BLaER1 (cell line): Measurements from ENCODE around the gene DNAJB4.
"Not testable (repeated sequence)": the region's sequence is repeated elsewhere in the genome, so short reads cannot be mapped to it uniquely, and the experiment has no call there.

ENCODE experiments used
- H3K27ac ChIP-seq: shearing (Covaris generic); formaldehyde crosslinking; 2 replicates; pipeline ENCODE4 v1.8.1; 2022
- H3K27me3 ChIP-seq: shearing (Covaris generic); formaldehyde crosslinking; 2 replicates; pipeline ENCODE4 v1.8.1; 2022
- H3K36me3 ChIP-seq: shearing (Covaris generic); formaldehyde crosslinking; 2 replicates; pipeline ENCODE4 v1.8.1; 2022
- H3K4me1 ChIP-seq: shearing (Covaris generic); formaldehyde crosslinking; 2 replicates; pipeline ENCODE4 v1.8.1; 2022
- H3K4me2 ChIP-seq: shearing (Covaris generic); formaldehyde crosslinking; 2 replicates; pipeline ENCODE4 v1.8.1; 2022
- H3K4me3 ChIP-seq: shearing (Covaris generic); formaldehyde crosslinking; 2 replicates; pipeline ENCODE4 v1.8.1; 2022
- H3K9ac ChIP-seq: shearing (Covaris generic); formaldehyde crosslinking; 2 replicates; pipeline ENCODE4 v1.8.1; 2022
- H3K9me3 ChIP-seq: shearing (Covaris generic); formaldehyde crosslinking; 2 replicates; pipeline ENCODE4 v1.8.1; 2022
- H4K20me1 ChIP-seq: shearing (Covaris generic); formaldehyde crosslinking; 2 replicates; pipeline ENCODE4 v1.8.1; 2022
- Cebpa-rat ChIP-seq: shearing (Covaris generic); IDR thresholded peaks from 2 replicates; pipeline ENCODE4 v1.8.1; 2022

Gene DNAJB4

DNA sequence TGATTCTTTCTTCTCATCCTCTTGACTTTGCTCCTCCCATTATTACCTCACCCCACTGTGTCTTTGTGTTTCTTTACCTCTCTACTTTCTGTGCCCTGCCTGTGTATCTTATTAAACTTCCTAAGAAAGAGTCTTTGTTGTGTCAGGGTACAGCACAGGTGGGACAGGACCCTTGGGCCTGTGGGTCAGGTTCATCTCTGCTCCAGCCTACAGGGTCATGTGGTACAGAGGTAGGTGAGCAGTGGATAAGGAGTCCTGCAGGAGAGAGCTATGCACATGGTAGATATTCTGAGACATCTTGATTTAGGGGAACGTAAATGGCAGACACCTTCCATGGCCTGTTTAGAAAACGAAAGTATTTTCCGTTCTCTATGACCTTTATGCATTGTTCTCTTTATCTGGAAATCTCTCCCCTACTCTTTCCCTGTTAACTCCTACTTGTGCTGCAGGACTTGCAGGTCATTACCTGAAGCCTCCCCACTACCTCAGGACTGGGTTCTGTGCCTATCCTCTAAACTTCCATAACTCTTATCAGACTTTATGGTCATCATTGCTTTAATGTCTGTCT lies 50.9 kb downstream of the DNAJB4 start:
- TF ChIP-seq Cebpa-rat: no peak
- no peak overlapping the region for H3K4me2 ChIP-seq

DNA sequence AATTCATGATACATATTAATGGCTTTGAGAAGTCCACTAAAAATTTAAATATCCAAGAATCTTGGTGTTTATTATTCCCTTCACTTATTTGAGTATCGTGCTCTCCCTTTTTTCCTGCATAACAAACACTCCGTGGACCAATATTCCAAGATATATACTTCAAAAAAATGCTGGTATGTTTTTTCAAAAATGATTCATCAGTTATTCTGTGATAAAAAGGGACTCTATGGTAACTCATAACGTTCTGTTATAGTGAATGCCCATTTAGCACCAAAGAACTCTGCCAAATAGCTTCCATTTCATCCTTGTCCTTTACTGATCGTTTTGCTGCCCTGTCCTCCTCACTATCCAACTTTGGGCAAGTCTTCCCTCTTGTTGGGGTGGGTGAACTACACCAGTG lies 53.9 kb downstream of the DNAJB4 start:
- no peaks in the 10 kb centered on the region for H3K27me3 ChIP-seq

More for the DNA sequence above, 50.9 kb downstream of the DNAJB4 start:
- no peaks in the 10 kb centered on the region for H3K36me3 ChIP-seq
- H3K9me3 ChIP-seq: no peaks in the 10 kb centered on the region
- no peaks in the 10 kb centered on the region for H3K27me3 ChIP-seq
- no peak overlapping the region for H3K9ac ChIP-seq
- H3K27ac ChIP-seq: no peak overlapping the region
- no peaks in the 10 kb centered on the region for H4K20me1 ChIP-seq
- no peaks in the 10 kb centered on the region for H3K4me1 ChIP-seq
- H3K4me3 ChIP-seq: no peak overlapping the region

DNA sequence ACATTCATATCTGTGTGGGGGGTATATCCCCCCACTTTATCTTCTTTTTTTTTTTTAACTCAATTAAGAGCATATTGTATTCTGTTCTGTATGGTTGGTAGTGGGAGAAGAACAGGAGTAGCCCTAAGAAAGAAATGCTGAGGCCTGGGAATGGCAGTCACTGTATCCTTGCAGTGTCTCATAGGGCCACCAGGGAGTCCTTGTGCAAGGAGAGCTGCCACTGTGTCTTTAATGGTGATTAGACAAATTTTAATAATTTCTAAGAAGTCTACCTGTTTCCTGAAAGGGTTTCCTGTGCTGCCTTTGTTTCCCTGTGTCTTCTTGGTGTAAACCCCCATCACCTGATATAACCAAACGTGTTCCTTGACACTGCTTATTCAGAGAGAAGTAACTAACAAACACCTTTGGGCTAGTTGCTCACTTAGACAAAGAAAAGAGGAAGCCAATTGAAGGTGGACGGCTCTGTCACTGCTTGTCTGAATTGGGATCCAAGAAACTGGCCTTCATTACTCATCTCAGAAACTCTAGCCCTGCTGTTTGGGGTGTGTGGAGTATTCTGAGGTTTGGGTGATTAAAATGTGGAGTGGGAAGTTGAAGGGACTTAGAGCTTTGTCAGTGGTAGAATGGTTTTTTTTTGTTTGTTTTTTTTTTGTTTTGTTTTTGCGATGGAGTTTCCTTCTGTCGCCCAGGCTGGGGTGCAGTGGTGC lies 56.3 kb downstream of the DNAJB4 start:
- Histone ChIP-seq H3K4me3 (no peak overlapping the region), H3K9ac (no peak overlapping the region), H4K20me1 (no peaks in the 10 kb centered on the region), H3K4me2 (no peak overlapping the region), H3K27ac (no peak overlapping the region), H3K9me3 (no peaks in the 10 kb centered on the region), H3K4me1 (no peaks in the 10 kb centered on the region), H3K27me3 (no peaks in the 10 kb centered on the region), H3K36me3 (no peaks in the 10 kb centered on the region)
- no peak for TF ChIP-seq Cebpa-rat

More for the DNA sequence above, 53.9 kb downstream of the DNAJB4 start:
- H3K9me3 ChIP-seq: no peaks in the 10 kb centered on the region
- no peak overlapping the region for H3K27ac ChIP-seq
- H3K36me3 ChIP-seq: no peaks in the 10 kb centered on the region
- no peak overlapping the region for H3K4me3 ChIP-seq
- H4K20me1 ChIP-seq: no peaks in the 10 kb centered on the region
- H3K4me2 ChIP-seq: no peak overlapping the region
- TF ChIP-seq Cebpa-rat: no peak
- H3K9ac ChIP-seq: no peak overlapping the region
- H3K4me1 ChIP-seq: no peaks in the 10 kb centered on the region

DNA sequence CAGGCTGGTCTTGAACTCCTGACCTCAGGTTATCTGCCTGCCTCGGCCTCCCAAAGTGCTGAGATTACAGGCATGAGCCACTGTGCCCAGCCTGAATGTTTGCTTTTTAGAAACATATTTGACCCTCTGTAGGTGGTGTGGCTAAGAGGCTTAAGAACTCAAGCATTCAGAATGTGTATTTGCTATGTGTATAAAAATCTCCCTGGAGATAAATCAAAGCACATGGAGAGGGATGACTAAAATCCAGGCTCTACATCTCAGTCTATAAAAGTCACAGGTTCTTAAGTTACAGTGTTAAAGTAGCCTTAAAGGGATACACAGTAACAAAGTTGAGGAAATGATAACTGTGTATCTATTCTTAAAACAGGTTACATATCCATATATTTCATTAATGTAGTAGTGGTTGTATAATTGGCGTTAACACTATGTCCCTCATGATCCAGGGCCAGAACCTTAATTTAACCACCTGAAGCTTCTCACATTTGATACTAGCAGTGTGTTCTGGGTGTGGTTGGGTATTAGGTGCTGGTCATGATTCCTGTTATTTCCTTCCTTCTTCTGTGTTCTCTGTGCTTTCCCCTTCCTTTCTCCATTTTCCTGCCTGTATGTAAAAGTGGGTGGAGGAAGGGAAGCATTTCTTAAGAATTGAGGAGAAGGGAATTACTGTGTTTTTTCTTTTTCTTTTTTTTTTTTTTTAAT lies 57.2 kb downstream of the DNAJB4 start:
- Histone ChIP-seq H3K9me3 (no peaks in the 10 kb centered on the region), H4K20me1 (no peaks in the 10 kb centered on the region), H3K4me3 (no peak overlapping the region), H3K4me2 (no peak overlapping the region), H3K36me3 (no peaks in the 10 kb centered on the region), H3K27ac (no peak overlapping the region), H3K27me3 (no peaks in the 10 kb centered on the region), H3K4me1 (no peaks in the 10 kb centered on the region), H3K9ac (no peak overlapping the region)
- no peak for TF ChIP-seq Cebpa-rat

DNA sequence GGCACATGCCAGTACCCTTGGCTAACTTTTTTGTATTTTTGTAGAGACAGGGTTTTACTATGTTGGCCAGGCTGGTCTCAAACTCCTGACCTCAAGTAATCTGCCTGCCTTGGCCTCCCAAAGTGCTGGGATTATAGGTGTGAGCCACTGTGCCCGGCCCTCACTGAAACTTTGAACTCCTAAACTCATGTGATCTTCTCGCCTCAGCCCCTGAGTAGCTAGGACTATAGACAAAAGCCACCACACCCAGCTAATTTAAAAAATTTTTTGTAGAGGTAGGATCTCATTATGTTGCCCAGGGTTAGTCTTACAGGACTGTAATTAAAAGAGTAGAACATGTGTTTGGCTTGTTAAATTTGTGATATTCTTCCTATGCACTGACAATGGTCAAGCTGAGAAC lies 60.1 kb downstream of the DNAJB4 start:
- H3K4me1 ChIP-seq, H3K27me3 ChIP-seq, H3K9me3 ChIP-seq, H3K9ac ChIP-seq, H3K36me3 ChIP-seq, H4K20me1 ChIP-seq, H3K4me3 ChIP-seq, H3K4me2 ChIP-seq, H3K27ac ChIP-seq: not testable (repeated sequence)
